ENCODE results near the gene PARVA.

Gene PARVA

DNA sequence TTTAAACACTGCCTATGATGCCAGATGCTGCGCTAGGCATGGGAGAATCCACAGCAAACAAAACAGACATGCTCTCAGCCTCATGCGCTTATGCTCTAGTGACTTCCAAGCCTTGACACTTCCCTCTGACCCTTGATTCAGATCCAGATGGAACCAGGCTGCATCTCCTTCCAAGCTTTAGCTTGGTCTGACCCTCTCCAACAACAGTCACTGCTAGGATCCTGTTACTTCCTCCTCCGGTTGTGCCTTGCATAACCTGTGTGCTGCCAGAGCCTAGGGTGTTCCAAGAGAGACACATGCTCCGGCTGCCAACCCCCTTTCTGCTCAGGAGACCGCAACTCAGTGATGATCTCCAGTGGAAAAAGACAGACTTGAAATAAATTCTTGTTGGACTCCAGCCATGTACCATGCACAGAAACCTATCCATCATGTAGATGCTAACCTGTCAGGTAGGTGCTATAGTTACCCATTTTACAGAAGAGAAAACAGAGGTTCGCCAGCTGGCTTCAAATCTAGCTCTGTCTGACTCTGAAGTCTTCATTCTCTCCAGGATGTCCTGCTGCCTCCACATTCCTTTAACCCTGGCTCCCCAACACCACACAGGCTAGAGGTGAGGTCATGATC is 160.5 kb downstream of the PARVA start:
- DNase-seq = no peak

DNA sequence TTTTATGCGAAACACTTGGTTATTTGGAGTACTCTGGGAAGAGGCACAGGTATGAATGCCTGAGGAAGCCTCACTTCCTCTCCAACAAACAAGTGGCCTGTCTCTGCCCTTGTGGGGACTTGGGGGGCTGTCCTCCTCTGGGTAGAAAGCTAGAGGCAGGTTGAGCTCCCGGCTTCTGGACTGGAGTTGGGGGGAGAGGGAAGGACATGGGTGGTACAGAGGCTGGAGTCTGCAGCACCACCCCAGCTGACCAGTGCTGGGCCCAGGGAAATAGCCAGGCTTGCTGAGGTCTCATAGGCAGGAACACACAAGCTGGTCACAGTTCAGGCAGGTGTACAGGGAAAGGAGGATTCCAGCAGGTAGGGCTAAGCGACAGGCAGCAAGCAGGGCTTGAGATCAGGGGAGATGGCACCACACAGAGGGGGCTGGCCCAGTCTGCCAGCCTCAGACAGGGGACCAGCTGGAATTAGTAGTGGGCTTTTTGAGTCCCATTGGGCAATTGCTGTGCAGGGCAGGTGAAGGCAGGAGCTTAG is 161.6 kb downstream of the PARVA start:
- DNase-seq = no peak

DNA sequence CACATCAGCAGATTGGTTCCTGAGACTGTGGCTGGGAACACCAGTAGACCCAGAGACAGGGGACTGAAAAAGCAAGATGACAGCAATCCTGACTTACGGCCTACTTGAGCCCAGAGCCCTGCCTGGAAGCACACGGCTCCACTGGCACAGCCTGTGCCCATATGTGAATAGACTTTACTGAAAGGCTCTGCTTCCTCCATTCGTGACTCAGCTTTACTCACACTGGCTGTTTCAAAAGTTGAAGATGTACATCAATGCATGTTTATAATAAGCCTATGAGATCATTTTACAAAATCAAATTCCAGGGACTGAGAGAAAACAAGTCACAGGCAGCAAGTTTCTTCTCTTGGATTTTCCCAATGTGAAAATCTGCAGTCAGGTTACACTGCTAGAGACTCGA is 162.2 kb downstream of the PARVA start:
- DNase-seq = no peak

DNA sequence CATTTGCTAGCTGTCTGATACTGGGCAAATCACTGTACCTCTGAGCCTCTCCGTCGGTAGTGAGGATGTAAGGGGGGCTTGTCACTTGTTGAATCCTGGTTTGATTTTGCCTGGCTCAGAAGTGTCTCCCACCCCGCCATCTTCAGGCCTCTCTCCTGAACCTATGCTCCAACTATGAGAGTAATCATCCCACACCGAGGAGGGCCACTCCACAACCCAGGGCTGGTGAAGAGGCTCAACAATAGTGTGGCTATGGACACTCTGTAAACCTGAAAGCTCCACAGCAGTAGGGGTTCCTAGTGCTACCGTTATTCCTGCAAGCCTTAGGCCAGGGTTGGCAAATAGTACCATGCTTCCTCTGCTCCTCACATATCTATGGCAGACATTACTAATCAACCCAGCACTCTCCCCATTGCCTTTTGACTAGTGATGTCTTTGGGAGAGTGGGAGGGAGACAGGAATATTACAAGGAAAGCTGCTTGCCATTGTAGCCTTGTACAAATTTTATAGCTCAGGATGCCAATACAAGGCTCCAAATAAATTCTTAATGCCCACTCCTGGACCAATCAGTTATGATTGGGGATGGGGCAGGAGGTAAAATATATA is 162.8 kb downstream of the PARVA start:
- no peak for DNase-seq

DNA sequence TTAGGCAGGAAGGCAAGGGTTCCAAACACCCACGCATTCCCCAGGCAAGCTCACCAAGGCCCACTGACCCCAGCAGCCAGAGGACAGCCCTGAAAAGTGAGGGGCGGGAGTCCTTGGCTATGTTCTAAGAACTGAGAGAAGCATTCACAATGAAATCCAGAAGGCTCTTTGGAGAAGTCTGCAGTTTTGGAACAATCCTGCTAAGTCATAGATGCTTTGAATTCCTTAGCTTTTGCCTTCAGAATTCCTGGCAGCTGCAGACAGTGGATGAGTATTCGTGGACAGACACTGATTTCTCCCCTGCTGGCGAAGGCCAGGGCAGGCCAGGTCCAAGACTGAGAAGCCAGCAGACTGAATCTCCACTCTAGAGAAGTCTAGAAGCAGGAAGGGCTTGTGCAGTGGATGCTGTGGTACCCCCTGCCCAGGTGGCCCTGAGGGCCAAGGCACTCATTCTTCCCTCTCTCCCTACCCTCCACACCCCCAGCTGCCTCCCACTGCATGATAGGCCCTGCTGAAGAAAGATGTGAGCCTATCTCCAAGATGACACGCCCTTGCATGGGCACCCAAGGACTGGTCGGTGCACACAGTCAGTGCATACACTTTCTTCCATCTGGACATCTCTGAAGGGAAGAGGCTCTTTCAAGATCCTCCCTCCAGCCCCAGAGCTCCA is 163.7 kb downstream of the PARVA start:
- DNase-seq = no peak

DNA sequence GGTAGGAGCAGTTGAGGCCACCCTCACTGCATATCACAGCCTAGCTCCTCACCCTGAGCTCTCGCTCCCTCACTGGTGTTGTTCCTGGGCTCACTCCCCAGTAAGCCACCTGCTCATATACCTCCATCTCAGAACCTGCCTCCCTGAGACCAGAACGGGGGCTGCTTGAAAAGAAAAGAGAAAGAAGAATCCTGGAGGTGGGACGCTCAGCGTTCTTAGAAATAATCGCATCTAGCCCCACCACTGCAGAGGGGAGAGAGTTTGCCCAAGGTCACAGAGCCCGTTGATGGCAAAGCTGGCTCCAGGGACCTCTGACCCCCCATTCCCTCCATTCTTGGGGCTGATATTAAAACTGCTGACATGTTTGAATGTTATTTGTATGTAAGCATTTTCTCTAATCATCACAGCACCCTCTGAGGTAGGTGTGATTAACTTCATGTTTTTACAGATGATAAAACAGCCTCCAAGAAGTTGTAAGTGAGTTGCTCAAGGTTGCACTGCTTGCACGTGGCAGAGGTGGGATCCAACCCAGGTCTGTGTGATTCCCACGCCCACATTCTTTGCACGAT is 164.3 kb downstream of the PARVA start:
- DNase-seq = no peak

DNA sequence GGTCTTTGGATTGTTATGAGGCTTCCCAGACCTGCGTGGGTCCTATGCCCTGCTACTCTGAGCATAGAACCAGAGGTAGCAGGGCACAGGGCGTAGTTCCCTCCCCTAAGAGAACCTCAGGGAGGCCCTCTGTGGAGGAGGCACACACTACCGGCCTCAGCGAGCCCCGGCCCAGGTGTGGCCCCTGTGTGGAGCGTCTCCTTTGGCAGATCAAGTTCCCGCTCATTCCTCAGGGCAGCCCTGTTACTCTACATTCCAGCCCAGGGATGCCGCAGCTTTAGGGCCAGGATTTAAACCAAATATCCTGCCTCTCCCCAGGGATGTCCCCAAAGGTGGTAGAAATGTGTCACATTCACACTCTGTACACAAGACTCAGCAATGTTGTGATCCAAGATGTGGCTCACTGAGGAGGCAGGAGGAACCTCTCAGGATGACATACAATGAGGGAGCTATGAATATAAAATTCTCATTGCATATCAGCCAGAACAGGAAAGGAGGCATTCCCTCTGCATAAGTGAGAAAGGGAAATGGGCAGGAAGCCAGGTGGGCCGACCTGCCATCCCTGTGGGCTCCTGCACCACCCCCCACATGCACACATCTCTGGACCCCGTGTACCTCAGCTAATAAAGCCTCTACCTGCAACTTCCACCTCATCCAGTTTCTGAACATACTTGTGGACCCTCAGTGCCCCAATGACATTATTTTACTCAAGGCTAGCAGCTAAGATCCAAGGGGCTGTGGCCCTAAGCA is 165.0 kb downstream of the PARVA start:
- no peak for DNase-seq

DNA sequence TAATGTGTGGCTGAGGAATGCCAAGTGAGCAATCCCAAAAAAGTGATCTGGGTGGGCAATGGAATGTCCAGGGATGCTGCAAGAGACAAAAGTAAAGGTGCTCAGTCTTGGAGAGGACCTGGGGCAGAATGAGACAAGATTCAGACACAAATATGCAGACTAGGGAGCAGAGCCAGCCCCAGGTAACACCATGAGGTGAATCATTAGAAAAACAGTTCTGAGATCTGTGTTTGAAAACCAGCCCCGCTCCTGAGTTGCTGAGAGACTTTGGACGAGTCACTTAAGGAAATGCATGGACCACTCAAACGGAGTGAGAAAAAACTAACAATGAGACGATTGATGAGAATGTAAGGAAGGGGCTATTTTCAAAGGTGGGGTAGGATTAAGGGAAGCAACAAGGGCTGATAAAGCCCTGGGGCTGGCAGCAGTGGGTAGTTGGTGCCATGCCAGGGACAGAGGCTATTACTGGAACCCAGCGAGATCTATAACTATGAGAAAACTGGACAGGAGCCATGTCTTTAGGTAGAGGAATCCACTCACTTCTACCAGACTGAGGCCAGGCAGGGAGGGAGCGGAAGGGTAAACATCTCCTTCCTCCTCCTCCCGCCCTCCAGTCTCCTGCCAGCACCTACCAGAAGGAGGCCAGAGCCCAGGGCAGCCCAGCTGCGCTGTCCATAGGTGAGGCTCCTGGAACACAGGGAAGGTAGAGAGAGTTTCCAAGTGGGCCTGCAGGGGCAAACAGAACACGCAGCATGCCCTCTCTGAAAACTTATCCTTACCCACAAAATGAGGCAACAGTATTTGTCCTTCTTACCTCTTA is 166.4 kb downstream of the PARVA start:
- DNase-seq = no peak

DNA sequence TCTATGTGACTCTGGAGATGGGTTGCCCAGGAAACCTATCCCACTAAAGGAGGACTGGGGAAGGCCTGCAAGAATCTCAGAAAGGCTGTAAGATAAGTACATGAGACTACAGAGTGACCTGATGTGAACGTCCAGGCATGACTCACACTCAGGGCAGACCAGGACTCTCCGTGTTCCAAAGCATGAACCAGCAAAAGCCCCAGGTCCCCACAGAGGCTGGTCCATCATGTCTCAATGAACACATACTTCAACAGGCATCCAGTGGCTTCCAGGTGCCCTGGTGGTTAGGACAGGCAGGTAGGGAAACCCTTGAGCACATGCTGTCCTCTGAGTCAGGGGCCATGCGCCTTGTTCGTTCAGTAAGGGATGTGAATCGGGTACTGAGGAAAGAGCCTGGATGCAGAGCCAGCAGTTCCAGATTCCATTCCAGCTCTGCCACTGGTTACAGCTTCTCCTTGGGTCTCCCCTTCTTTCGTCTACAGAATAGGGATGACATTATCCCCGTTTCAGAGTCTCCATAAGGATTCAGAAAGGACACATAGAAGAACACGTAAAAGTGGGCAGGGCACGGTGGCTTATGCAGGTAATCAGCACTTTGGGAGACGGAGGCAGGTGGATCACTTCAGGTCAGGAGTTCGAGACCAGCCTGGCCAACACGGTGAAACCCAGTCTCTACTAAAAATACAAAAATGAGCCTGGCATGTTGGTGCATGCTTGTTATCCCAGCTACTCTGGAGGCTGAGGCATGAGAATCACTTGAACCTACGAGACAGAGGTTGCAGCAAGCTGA is 167.8 kb downstream of the PARVA start:
- no peak for DNase-seq

DNA sequence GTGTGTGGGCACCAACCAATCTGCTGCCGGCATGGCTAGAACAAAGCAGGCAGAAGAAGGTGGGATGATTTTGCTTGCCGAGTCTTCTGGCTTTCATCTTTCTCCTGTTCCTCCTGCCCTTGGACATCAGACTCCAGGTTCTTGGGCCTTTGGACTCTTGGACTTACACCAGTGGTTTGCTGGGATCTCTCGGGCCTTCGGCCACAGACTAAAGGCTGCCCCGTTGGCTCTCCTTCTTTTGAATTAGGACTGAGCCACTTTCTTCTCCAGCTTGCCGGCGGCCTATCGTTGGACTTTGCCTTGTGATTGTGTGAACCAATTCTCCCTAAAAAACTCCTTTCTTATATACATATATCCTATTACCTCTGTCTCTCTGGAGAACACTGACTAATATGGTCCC is 168.8 kb downstream of the PARVA start:
- no peak for DNase-seq

DNA sequence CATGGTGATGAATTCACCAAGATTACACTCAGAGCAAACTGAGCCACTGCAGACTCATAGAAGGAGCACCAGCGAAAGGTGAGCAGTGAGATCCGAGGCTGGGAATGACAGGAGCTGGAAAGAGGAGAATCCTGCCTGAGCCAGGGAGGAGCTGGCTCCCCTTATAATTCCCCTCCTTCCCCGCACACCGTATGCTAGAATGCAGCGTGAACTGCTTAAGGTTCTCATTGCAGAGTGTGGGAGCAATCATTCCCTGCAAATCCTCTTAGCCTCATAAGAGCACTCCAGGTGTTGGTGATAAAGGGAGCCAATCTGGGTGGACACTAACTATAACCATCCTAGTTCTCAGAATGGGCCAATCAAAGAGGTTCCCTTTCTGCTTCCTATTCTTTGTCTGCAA is 169.3 kb downstream of the PARVA start:
- no peak for DNase-seq

DNA sequence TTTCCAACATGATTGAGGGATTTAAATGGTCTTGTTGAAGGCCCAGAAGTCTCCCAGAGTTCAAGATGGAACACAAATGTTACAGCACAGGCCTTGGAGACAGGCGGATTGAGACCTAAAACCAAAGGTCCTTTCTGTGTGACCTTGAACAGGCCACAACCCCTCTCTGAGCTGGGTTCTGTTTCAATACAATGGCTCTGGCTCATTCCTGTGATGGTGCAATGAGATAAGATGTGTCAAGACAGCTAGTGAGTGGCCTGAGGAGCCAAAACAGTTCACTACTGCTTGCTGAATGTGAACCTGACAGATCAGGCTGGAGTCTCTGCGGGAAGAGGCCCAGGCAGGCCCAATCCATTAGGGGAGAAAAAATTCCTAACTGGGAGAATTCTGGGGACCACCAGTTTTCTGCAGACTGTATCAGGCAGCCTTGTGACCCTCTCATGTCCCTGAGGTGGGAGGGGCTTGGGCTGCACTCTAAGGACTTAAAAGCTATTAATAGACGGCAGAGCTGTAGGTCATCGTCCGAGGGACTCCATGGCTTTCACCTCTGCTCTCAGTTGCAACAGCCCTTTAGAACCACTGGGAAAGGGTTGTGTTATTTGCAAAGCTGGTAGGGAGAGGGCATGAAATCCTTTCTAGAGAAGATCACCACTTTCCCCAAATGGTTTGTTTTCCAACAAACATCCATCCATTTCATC is 170.7 kb downstream of the PARVA start:
- no peak for DNase-seq

DNA sequence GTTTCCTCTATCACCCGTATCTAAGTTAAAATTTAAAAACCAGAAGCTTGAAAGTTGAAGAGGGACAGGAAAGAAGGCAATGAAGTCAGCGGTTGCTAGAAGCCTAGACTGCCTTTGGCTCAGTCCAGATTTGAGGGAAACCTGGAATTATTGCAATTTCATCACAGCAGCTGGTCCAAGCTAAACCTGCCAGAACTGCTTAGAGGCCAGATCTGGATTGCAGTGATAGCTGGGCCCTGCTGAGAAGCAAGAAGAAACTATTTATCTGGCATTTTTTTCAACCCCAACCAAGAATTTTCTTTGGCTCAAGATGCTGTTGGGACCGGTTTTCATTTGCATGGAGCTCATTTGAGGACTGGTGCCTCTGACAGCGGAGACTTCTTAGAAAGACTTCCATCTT is 175.3 kb downstream of the PARVA start:
- no peak for DNase-seq

DNA sequence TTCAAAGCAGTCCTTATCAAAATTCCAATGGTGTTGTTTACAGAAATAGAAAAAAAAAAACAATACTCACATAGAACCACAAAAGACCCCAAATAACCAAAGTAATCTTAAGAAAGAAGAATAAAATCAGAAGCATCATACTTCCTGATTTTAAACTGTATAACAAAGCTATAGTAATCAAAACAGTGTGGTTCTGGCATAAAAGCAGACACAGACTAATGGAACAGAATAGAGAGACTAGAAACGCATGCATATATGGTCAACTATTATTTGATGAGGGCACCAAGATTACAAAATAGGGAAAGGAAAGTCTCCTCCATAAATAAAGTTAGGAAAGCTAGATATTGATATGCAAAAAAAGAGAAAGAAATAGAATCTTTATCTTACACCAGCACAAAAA is 176.8 kb downstream of the PARVA start:
- DNase-seq = no peak

DNA sequence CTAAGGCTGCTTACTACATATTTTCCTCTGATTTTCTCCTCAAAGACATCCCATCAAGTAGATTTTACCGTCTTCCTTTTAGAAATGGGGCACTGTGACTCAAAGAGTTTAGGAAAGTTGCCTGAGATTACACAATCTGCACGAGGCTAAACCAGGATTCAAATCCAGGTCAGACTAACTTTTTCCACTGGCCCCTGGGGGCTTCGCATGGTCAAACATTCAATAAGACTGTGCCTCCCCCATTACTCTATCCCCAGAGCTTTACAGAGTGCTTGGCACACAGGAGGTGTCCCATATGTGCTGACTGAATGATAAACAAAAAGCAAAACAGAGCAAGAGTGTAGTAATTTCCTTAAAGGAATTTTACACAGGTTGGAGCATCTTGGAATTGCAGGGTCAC is 178.8 kb downstream of the PARVA start:
- no peak for DNase-seq

DNA sequence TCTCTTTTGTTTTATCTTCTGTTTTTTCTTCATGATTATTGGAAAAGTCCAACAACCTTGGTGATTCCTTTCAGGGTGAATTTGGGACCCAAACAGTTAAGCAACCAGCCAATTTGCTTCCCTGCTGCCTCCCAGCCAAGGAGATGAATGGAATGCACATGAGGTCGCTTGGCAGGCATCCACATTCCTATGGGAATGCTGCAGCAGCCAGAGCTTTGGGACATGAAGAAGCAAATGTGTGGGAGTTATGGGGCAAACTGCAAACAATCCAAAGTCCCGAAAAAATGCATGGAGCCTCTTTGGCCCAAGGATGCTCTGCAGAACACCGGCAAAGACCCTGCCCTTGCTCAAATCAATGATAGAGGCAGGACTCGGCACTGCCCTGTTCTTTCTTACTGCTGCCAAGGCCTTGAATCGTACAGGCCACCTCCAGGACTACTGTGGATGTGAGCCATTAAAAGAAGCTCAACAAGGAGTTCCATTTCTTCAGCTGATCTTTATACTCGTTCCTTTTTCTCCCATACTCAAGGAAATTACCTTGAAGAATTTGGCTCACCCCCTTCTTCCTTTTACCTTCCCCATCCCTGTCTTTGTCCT is 179.5 kb downstream of the PARVA start:
- no peak for DNase-seq

DNA sequence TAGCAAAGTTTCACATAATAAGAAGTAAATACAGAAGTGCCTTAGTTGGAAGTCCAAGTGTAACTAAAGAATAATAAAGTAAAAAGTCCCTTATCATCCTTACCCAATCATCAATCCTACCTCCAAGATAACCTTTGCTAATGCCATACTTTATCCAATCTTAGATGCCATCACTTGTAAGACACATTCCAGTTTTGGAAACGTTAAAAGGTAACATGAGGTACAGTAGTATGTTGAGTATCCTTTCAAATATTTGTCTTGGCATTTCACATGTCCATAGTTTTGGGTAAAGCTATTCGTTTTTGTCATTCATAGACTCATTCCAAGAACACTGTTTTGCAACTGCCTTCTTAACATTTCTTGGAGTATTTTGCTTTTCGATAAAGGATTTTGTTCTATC is 181.6 kb downstream of the PARVA start:
- DNase-seq = no peak

DNA sequence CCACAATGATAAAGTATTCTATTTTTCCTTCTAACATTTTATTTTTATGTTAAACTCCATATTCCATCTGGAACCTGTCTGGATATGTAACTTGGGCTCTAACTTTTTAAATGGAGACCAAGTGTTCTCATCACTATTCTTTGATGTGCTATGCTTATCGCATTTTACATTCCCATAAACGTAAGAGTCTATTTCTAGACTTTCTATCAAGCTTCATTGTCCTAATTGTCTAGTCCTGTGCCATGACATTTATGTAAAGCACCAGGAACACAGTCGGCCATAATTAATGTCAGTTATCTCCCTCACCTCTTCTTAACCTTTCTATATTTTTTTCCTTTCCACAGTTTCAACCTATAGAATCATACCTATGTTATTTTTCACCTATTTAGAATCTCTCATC is 183.0 kb downstream of the PARVA start:
- DNase-seq = no peak

DNA sequence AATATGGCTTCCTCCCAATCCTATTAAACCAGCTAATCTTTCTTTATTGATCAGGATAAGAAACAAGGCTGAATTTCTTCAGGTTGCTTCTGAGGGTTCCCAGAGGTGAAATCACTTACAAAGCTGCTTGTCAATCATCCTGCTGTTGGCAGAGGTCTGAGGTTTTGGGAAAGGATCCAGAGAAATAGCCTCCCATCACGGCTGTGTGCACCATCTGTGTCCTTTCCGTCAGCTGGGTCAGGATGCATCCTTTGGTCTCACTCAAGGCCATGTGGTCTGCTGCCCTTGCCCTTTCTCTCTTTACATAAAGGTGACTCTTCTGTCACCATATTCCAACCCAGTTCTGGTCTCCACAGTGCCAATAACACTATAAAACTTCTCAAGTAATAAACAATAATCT is 183.5 kb downstream of the PARVA start:
- no peak for DNase-seq

DNA sequence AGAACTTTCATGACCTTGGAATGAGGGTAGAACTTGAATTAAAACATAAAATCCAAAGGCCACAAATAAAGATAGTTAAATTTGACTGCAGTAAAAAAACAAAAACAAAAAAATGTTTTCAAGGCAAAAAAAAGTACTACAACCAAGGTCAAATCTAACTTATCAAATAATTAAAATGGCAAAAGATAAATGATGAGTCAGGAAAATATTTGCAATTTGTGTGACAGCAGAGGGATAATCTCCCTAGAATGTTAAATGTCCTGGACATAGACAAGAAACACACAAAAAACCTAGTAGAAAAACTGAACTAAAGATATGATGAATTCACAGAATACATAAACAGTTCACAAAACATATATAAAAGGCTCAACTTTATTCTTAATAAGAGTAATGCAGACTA is 186.6 kb downstream of the PARVA start:
- no peak for DNase-seq

DNA sequence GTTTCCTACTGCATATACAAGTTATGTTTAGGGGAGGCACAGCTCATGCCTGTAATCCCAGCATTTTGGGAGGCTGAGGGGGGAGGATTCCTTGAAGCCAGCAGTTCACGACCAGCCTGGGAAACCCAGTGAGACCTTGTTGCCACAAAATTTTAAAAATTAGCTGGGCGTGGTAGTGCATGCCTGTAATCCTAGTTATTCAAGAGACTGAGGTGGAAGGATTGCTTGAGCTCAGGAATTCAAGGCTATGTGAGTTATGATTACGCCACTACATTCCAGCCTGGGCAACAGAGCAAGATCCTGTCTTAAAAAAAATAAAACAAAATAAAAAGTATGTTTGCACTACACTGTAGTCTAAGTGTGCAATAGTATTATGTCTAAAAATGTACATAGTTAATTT is 188.0 kb downstream of the PARVA start:
- no peak for DNase-seq

Data from hematopoietic multipotent progenitor cell treated with erythropoietin and hydrocortisone succinate and interleukin-3 and kit ligand, for 8 days (in vitro differentiated cells).